Hematopoietic multipotent progenitor cell treated with erythropoietin and hydrocortisone succinate and interleukin-3 and kit ligand, for 4 days (in vitro differentiated cells): Measurements from ENCODE around the gene TTC34.

Experiments
- DNase-seq: peaks from one replicate; pipeline ENCODE4 v3.0.0-alpha.2; 2015

Gene TTC34

DNA sequence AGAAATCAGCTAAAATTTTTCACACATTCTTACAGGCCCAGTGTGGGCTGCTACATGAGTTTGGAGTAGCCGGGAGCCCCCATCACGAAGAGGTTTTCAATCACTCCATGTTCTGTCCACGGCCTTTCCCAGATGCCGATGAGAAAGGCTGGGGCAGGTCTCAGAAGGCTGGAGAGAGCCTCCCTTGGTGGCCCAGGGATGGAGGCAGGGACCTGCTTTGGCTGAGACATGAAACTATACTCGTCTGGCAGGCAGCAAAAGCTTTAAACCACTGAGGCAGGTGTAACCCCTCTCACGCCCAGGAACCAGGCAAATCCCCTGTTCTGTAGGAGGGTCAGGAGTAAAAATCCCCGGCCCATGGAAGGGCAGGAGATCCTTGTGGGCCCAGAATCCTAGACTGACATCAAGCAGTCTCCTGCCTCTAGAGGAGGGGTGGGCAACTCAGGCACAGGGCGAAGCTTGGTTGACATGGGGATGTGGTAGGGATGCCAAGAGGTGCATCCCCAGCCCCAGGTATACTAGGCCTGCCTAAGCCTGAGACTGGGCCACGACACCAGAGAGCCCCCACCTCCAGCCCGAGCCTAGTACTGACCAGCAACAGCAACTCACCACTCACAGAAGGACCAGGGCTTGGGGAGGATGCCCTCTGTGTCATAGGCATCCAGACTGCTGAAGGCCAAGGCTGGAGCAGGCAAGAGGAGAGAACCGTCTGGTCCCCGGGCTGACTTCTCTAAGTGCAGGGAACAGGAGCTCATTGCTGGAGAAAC is 177.7 kb downstream of the TTC34 start:
- no peak for DNase-seq

DNA sequence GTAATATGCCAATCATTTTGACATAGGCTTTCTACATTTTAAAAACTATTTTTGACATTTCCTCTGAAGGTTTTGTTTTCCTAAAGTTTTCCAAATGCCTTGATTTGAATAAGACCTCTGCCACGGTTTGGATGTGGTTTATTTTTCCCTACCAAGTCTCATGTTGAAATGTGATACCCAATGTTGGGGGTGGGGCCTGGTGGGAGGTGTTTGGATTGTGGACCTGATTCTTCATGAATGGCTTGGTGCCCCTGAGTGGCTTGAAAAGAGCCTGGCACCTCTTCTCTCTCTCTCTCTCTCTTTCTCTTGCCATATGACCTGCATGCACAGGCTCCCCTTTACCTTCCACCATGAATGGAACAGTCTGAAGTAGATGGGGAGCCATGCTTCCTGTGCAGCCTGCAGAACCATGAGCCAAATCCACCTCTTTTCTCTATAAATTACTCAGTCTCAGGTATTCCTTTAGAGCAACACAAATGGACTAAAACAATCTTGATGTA is 183.5 kb downstream of the TTC34 start:
- DNase-seq = no peak

DNA sequence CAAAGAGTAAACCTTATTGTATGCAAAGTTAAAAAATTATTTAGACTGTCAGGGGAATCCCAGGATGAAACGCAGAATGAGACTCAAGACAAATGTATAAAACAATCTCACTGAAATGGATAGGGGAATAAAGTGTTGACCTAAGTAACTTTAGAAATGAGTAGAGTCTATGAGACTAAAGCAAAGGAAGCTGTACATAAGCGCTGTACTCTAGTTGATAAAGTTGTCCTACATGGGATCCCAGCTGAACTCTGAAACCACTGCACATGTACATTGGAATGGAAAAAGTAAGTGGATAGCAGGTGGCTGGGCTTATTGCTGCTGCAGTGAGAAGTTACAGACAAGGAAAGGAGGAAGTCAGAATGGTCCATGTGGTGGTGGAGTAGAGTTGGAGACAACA is 187.3 kb downstream of the TTC34 start:
- DNase-seq = no peak

DNA sequence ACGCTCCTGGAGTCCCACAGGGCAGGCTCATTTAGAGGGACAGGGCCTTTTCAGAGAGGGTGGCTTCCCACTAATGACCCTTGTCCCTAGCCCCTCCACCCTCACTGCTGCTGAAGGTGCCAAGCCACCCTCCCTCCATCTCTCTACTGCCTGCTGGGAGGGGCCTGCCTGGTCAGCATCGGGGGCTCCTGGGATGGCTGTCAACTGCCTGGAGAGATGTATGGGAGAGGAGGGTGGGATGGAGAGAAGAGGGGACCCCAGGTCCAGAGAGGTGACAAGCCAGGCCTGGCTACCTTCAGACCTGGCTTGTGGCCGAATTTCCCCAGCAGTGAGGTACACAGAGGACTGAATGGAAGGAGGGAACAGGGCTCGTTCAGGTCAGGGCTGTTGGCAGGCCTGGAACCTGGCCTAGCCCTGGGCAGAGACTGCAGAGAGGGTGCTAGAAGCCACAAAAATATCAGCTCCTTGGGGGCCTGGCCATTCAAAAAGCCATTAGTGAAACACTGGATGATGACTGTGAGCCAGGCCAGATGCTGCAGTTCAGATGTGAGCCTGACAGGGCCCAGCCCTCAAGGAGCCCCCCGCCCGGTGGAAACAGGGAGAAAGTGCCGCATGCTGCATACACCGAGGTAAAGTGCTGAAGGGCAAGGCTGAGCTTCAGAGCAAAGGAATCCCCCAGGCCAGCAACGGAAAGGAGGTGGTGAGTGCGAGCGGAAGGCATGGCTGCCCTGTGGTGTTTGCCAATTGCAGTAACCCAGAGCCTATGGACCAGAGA is 188.7 kb downstream of the TTC34 start:
- no peak for DNase-seq

DNA sequence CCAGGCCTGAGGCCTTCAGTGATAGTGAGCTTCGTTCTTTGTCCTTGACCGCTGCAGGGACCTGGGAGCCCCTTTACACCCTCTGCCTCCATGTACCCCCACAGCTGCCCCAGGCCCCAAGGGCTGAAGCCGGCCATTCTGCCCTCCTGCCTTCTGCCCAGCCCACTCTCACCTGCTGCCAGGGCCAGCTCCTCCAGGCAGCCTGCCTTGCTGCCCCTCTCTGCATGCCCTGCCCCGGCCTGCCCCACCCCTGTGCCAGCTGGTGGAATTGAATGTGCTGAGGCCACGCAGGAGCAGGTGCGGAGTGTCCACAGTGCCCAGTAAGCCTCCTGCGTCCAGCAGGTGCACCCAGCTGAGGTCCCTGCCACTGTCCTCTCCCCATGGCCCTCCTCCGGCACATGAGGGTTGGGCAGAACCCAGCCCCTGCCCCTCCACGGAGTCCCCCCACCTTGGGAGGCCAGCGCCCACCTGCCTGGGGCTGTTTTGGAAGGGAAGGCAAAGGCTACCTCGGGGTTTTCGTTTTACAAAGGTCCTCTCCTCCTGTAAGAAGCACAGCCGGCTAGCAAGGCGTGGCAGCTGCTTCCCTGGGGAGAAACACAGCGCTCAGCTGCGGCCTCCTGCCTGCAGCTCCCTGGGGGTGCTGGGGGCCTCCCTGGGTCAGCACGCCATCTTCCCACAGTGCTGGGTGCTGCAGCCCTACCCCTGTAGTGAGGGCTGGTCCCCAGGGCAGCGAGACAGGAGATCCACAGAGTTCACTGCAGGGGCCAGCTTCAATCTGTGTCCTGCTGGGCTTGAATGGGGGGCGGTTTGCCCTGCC is 189.7 kb downstream of the TTC34 start:
- no peak for DNase-seq

DNA sequence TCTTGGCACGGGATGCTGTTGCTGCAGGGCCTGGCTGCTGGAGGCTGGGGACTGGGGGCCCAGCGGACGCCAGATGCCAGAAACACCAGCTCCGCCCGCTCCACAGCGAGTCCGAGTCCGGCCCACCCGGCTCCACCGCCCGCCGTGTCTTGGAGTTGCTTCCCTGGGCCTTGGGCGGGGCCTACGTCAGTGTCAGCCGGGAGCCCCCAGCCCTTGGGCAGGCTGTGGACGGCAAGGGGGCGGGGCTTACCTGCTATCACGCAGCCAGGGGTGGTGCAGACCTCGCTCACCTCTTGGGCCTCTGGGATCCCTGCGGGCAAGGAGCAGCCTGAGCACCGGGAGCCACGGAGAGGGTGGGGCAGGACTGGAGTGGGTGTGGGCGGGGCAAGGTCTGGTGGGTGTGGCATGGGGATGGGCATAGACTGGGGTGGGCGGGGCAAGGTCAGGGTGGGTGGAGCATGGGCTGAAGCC is 190.4 kb downstream of the TTC34 start:
- DNase-seq = peak; percentile 55

DNA sequence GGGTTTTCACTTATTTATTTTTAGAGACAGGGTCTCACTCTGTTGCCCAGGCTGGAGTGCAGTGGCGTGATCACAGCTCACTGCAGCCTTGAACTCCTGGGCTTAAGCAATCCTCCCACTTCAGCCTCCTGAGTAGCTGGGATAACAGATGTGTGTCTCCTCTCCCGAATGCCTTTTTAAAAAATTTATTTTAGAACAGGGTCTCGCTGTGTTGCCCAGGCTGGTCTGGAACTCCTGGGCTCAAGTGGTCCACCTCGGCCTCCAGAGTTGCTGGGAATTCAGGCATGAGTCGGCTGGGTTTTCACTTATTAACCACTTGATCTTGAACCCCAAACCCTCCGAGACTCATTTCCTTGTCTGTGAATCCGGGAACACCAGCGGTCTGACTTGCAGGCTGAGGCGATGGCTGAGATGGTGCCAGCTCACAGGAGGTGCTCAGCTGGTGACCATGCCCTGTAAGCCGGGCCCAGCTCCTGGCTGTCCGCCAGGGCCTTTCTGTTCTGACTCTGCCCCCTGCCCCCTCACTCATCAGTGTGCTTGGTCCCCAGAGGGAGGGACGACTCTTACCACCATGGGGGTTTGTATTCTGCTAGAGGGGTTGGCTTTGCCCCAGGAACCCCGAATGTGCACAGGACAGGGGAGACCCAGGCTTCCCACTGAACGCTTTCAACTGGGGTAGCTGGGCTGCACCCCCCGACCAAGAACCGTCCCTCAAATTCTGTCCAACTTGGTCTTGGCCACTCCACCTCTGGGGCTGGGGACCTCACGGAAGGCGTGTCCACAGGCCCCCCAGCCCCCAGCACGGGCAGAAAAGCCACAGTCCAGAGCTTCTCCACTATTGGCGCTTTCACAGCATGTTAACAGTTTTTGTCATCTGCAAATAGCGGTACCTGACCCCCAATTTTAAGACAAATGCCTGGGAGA is 191.2 kb downstream of the TTC34 start:
- DNase-seq = no peak

DNA sequence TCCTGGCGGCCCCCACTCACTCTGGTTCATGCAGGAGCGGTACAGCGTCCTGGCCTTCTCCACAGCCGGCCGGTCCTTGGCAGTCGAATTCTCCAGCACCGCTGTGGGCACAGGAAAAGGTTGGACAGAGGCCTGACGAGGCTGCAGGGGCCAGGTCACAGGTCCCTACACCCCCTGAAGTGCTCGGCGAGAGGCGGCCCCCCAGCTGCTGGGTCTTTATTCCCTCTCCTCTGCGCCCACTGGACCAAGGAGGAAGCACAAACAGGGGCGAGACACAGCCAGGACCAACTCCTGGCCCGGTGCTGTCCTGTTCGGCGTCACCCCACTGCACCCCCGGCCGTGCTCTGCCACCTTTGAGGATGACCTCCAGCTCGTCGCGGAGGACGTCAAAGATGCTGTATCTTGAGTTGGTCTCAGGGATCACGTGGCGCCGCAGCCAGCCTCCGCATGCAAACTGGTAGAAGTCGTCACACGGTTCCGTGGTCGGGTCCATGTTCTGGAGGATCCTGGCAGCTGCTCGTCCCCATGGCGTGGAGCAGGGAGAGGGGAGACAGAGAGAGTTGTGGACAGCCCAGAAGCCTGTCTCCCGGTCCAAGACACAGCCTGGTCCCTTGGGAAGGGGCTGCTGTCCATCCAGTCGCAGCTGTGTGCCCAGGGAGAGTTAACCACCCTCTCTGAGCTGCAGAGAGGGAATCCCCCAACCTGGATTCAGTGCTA is 192.0 kb downstream of the TTC34 start:
- DNase-seq = no peak

DNA sequence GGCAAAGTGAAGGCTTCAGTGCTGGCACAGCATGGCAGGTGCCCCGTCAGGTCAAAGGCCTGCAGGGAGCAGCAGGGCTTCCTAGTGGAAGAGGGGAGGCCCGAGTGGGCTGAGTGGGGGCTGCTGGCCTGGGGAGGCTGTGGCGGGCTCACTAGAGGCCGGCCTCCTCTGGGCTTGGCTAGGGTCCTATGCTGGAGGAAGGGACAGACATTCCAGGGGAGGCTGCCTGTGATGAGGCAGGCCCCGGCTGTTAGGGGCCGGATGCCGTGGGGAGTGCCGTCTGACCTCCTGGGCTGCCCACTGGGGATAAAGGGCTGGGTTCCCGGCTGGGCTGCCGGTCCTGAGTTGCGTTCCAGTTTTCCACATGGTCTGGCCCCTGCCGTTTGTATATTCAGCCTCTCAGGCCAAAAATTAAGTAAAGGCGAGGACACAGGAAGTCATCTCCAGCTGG is 193.8 kb downstream of the TTC34 start:
- no peak for DNase-seq

DNA sequence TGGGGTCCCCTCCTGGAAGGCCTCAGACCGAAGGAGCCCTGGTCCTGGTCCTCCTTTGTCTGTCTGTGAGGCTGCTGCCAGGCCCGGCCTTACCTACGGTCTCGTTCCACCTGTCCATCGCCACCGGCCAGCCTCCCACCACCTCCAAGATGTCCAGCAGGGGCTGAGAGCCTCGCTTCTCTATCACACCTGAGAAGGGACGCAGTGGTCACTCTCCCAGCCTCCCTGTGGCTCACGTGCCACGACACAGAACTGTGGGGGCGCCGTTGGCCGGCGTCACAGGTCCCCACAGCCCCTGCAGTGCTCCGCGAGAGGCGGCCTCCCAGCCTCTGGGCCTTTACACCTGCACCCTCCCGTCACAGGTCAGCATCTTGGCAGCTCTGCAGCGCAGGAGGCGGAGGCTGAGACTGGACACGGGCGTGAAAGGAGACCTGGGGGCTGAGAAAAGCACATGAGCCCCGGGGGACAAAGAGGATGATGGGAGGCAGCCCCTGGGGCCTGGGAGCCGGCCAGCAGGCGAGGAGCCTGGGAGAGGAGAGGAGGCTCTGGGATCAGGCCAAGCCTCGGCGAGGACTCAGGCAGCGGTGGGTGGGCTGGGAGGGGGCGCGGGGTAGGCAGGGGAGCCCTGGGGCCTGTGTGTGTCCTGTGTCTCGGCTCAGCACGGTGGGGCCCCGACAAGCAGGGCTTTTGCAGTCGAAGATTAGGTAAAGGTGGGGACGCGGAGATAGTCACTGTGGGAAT is 194.4 kb downstream of the TTC34 start:
- no peak for DNase-seq

DNA sequence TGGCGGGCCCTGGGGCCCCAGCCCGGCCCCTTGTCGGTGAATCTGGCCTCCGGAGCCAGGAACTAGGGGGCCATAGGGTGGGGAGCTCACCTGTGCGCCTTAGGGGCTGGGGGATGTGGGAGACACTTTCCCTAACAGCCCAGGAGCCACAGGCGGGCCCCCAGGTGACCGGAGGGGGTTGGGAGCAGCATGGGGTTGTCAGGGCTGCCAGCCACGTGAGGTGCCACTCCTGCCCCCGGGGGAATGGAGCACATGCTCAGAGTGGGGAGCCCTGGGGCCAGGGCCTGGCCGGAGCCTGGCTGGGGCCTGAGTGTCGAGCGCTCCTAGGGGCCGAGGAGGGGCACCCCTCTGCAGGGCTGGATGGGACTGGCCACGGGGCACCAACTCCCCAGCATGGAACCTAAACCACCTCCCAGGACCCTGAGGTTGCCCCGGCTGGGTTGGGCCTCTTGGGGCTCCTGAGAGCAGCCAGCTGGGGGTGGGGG is 195.1 kb downstream of the TTC34 start:
- no peak for DNase-seq

DNA sequence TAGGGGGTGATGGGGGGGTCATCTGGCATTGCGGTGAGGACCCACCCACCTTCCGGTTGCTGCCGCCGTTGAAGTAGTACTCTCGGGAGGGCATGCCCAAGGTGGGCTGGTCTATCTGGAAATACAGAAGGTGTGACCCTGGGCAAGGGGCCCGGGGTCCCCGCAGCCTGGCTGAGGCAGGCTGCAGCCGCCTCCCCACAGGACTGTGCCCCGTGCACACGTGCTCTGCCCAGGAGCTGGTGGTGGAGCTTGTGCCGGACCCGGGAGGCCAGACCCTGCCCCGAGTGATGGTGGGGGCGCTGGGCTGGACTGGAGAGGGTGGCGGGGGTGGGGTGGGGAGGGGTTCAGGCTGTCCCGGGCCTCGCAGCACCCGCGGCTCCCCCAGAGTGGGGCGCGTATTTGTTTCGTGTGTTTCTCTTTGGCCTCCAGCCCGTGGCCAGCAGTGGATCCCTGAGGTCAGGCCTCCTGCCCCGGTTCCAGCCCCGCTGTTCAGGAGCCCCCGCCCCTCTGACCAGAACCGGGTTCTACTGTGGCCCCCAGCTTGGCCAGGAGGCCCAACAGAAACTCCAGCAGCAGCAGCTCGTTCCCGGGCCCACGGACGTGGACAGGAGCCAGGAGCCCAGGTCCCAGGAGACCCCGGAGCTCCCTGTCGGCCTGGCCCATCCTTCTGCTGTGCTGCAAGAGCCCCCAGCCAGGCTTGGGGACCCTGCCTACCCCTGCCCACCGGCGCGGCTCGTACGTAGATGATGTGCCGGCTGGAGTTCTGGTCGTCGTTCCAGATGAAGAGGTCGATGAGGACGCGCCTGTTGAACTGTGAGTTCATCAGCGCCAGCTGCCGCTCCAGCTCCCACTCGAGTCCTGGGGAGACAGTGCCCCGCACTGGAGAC is 195.7 kb downstream of the TTC34 start:
- DNase-seq = no peak

DNA sequence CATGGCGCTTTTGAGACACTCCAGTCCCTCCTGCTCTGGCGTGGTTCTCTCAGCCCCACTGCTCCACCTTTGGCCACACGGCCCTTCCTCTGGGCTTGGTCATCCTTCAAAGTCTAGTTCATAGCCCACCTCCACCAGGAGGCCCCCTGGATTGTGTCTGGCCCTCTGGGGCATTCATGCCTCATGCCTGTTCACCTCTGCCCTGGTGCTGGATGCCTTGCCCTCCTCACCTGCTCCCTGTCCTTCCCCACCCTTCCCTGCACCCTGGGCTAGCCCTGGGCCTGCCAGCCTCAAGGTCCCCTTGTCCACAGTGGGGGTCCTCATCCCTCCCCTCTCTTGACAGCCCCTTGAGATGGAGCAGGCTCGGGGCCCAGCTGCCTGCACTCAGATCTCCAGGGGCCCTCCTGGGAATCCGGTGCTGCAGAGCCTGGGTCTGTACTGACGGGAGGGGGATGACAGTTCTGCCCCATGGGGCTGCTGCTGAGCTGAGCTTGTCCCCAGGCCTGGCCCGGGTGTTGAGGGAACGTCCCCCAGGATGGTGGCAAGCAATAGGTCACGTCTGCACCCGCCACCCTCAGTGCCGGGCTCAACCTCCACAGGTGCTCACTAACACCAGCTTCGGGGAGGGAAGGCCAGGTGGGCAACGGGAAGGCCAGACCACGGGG is 196.5 kb downstream of the TTC34 start:
- no peak for DNase-seq

DNA sequence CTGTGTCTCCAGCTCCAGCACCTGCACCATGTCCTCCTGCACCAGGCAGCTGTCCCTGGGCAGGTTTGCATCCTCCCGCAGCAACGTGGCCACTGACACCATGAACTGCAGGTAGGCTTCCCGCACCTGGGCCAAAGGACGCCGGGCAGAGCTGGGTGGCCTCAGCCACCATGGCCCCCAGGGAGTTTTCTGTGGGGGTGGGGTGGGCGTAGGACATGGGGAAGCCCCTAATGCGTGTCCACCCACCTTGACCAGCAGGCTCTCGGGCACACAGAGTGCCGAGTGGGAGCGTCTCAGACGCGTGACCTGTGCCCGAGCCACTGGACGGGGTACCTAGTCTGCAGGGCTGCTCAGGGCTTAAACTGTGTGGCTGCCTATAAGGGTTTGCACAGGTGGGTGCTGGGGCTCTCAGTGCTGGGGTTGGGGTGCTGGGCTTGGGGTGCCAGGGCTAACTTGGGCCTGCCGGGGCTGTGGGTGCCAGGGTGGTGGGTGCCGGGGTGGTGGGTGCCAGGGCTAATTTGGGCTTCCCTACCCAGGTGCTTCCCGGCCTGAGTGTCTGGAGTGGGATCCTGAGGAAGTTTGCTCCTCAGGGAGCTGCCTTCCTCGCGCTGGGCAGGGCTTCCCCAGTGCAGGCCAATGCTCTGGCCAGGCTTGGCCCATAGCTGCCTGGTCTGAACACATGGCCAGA is 197.2 kb downstream of the TTC34 start:
- DNase-seq = no peak

DNA sequence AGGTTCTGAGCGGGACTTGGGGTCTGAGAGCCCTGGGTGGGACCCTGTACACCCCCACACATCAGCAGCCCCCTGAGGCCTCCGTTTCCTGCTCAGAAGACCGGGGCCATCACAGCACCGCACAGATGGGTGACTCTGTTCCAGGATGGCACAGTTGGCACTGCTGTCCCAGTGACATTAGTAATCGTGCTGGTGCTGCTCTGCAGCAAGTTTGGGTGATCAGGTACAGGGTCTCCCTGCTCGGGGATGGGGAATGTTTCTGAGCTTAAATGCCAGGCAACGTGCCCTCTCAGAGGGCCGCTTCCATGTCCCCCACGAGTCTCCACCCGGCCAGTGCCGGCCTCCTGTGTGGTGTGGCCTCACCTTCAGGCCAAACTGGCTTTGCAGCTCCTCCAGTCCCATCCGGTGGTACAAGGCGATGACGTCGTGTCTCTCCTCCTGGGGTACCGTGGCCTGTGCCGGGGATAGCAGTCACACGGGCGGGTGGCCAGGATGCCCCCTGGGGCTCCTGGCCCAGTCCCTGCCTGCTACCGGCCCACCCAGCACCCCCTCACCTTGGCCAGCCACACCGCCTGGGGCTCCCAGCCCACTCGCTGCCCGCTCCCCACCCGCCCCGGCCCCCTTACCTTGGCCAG is 197.9 kb downstream of the TTC34 start:
- DNase-seq = no peak

DNA sequence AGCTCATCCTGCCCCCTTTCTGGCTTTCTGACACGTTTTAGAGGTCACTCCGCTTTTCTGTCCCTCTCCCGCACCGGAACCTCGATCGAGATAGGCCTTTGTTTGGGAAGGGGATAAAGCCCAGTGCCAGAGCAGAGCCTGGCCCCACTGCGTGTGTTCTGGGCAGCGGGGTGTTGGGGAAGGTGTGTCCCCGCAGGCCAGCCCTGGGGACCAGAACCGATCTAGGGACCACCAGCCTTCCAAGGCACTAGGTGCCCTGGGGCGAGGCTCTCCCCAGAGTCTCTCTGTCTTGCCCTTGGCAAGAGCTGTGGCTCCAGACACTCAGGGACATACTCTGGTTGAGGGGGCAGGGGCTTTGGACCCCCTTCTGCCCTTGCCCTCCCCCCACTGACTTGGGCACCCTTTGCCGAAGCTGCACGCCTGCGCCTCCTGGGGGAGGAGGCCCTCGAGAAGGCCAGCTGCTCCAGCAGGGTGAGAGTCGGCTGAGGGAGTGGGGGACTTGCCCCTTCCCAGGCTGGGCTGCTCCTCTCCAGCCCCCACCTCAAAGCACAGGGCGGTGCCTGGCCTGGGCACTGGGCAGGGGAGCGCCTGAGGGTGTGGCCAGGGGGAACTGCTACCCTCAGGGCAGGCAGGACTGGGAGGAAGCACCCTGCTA is 198.5 kb downstream of the TTC34 start:
- no peak for DNase-seq

DNA sequence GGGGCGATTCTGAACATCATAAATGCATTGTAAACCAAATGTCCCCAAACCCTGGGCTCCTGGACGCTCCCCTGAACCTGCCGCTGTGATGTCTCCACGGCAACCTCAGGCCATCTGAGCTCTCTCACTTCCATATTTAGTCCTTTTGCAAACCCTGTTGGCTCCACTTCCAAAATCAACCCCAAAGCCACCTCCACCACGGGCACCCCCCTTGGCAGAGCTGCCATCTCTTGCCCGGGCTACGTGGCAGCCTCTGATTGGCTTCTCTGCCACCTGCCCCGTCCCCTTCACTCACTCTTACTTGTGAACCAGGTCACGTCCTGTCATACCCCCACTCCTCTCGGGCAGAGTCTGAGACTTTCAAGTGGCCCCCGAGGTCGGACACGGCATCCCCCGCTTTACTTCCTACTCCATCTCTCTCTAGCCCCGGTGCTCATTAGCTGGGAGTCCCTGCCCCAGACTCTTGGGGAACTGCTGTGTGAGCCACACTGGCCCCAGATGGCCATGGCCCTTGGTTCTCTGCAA is 199.1 kb downstream of the TTC34 start:
- no peak for DNase-seq
